Astrocyte of the cerebellum (primary cell): ENCODE data around the gene CACNB3.

Source experiments
- DNase-seq: peaks from one replicate; pipeline ENCODE4 v3.0.0-alpha.2; 2011; ENCODE audit warnings: low read depth
- H3K4me3 ChIP-seq: 2 replicates; pipeline ENCODE4 v1.5.1; 2011; ENCODE audit warnings: mild to moderate bottlenecking, low read depth, low read length, moderate library complexity
- CTCF ChIP-seq: IDR thresholded peaks from 2 replicates; pipeline ENCODE4 v1.5.1; 2012; ENCODE audit warnings: low read length, low read depth, moderate library complexity, mild to moderate bottlenecking; ENCODE audit errors: missing control alignments
- in situ Hi-C: cut with HindIII; loops from 2 replicates; pipeline ENCODE4 v1.10.0; 2017; ENCODE audit warnings: low sequenced_read_pairs

The CACNB3 gene

DNA sequence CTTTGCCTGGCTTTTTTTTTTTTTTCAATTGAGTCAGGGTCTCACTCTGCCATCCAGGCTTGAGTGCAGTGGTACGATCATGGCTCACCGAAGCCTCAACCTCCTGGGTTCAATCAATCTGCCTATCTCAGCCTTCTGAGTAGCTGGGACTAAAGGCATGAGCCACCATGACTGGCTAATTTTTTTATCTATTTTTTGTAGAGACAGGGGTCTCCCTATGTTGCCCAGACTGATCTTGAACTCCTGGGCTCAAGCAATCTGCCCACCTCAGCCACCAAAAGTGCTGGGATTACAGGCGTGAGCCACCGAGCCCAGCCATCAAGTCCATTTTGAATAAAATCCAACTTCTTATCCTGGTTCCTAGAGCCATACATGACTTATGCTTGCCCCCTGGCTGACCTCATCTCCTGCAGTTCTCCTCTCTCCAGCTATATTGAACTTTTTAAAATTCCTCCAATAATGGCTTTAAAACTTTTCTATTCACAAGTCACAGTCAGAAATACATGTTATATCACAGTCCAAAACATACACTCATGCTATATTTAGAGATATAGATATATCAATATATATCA, 57.7 kb downstream of the CACNB3 start:
- in situ Hi-C loops = no loop called here
- DNase-seq = no peak
- no peak overlapping the region for H3K4me3 ChIP-seq
- TF ChIP-seq CTCF = no peak
